ENCODE results near the gene MCHR2. TPM values are rescaled to one million over a fixed set of nuclear protein-coding genes. Genes with fewer than 3 reads are reported as not detected.

The MCHR2 gene
- polyA plus RNA-seq, 1 experiment = not detected

GRCh38 chr6:99951016-99951805 lies 42.8 kb downstream of the MCHR2 start:
- no peak for TF ChIP-seq CTCF (IDR thresholded peaks at IDR 0.05; ENCODE audit: low read depth, low read length)
- CTCF ChIA-PET = interaction anchor here (1.8 kb wide), 1 partner anchor 50 kb away, joined by 5 read pairs; no protein-coding TSS in a partner anchor
- no peak overlapping the region for H3K27ac ChIP-seq (ENCODE audit: low read depth, low read length)

DNA sequence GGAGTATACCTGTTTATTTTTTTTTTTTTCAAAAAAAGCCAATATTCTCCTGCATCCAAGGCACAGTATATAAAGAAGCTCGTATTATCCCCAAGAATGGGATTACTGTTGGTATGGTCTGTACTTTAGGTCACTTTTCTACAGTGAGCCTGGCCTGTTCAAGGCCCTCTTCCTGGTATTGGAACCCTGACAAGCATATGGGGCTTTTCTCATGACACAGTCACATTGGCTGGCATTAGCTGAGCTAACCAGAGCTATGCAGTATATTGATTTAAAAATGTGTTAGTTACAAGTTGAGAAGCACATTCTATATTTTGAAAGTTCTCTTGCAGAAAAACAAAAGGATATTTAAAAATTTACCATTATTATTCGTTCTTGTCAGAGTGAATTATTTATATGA lies 48.0 kb downstream of the MCHR2 start:
- DNase-seq (ENCODE audit: low read depth, low spot score) = no peak

More at GRCh38 chr6:99951016-99951805, 42.8 kb downstream of the MCHR2 start:
- POLR2A ChIA-PET = no interaction called here
- no peak overlapping the region for H3K4me3 ChIP-seq (ENCODE audit: low read depth, low read length)
- no peak for DNase-seq (ENCODE audit: low read depth, low spot score)
- no peaks in the 10 kb centered on the region for H3K27me3 ChIP-seq (ENCODE audit: control insufficient read depth, insufficient read depth, low read length)
- no peaks in the 10 kb centered on the region for H3K9me3 ChIP-seq (ENCODE audit: control insufficient read depth, insufficient read depth, low read length)

GRCh38 chr6:99943846-99944245 lies 50.2 kb downstream of the MCHR2 start:
- no peak overlapping the region for H3K4me3 ChIP-seq (ENCODE audit: low read depth, low read length)
- CTCF ChIA-PET = interaction anchor here (0.6 to 1.0 kb wide), 2 partner anchors 76 to 771 kb away, joined by 3 to 4 read pairs; no protein-coding TSS in a partner anchor
- TF ChIP-seq CTCF (IDR thresholded peaks at IDR 0.05; ENCODE audit: low read depth, low read length) = no peak
- H3K9me3 ChIP-seq (ENCODE audit: control insufficient read depth, insufficient read depth, low read length) = no peaks in the 10 kb centered on the region
- POLR2A ChIA-PET = no interaction called here
- H3K27ac ChIP-seq (ENCODE audit: low read depth, low read length) = no peak overlapping the region
- no peaks in the 10 kb centered on the region for H3K27me3 ChIP-seq (ENCODE audit: control insufficient read depth, insufficient read depth, low read length)
- no peak for DNase-seq (ENCODE audit: low read depth, low spot score)

More for the DNA sequence above, 48.0 kb downstream of the MCHR2 start:
- POLR2A ChIA-PET = no interaction called here
- CTCF ChIA-PET = no interaction called here
- no peak overlapping the region for H3K4me3 ChIP-seq (ENCODE audit: low read depth, low read length)
- no peaks in the 10 kb centered on the region for H3K27me3 ChIP-seq (ENCODE audit: control insufficient read depth, insufficient read depth, low read length)
- no peaks in the 10 kb centered on the region for H3K9me3 ChIP-seq (ENCODE audit: control insufficient read depth, insufficient read depth, low read length)
- no peak for TF ChIP-seq CTCF (IDR thresholded peaks at IDR 0.05; ENCODE audit: low read depth, low read length)
- no peak overlapping the region for H3K27ac ChIP-seq (ENCODE audit: low read depth, low read length)

- no peak for TF ChIP-seq CTCF (IDR thresholded peaks at IDR 0.05; ENCODE audit: low read depth, low read length)
- ChIA-PET POLR2A (no interaction called here), CTCF (interaction anchor here (1.2 kb wide), 1 partner anchor 73 kb away, joined by 3 read pairs; no protein-coding TSS in a partner anchor)
These were observed 53.4 kb downstream of the MCHR2 start for GRCh38 chr6:99940582-99940981.

DNA sequence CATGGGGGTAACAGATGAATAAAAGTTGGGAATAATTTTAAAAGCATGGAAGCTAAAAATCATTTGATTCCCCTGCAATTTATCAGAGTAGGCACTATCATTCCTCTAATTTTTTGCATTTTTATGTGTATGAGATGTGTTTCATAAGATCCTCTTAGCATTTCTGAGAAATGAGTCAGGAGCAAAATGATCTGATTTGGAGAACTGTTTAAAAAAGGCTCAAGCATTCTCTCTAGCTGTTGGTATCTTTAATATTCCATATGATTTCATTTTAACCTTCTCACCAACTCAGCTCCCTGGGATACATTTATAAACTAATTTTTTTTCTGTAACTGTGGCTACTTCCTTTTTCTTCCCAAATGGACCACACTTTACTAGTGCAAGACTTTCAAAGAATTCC lies 60.9 kb downstream of the MCHR2 start:
- Histone ChIP-seq H3K27ac (ENCODE audit: low read depth, low read length) (no peak overlapping the region), H3K27me3 (ENCODE audit: control insufficient read depth, insufficient read depth, low read length) (no peaks in the 10 kb centered on the region), H3K4me3 (ENCODE audit: low read depth, low read length) (no peak overlapping the region), H3K9me3 (ENCODE audit: control insufficient read depth, insufficient read depth, low read length) (peaks cover 4% of the 10 kb centered on the region; the same call in 1 of the 2 replicates)
- DNase-seq (ENCODE audit: low read depth, low spot score) = peak; percentile 34
- POLR2A ChIA-PET = no interaction called here
- CTCF ChIA-PET = interaction anchor here (2.1 kb wide), 1 partner anchor 65 kb away, joined by 10 read pairs; no protein-coding TSS in a partner anchor
- TF ChIP-seq CTCF (IDR thresholded peaks at IDR 0.05; ENCODE audit: low read depth, low read length) = no peak

More at GRCh38 chr6:99940582-99940981, 53.4 kb downstream of the MCHR2 start:
- no peaks in the 10 kb centered on the region for H3K9me3 ChIP-seq (ENCODE audit: control insufficient read depth, insufficient read depth, low read length)
- no peak overlapping the region for H3K27ac ChIP-seq (ENCODE audit: low read depth, low read length)
- no peaks in the 10 kb centered on the region for H3K27me3 ChIP-seq (ENCODE audit: control insufficient read depth, insufficient read depth, low read length)
- no peak for DNase-seq (ENCODE audit: low read depth, low spot score)
- H3K4me3 ChIP-seq (ENCODE audit: low read depth, low read length) = no peak overlapping the region

Measured in AG04450 (cell line).